Measurements from ENCODE around the gene SCFD2. TPM values are rescaled to one million over a fixed set of nuclear protein-coding genes. Genes with fewer than 3 reads are reported as not detected.

The SCFD2 gene
- total RNA-seq, 1 experiment from 2014 or later = 8.4 TPM

GRCh38 chr4:53127365-53127764 lies 238.5 kb downstream of the SCFD2 start:
- ChIA-PET POLR2A (ENCODE audit: low non-redundant PET) (no interaction called here), CTCF (no interaction called here)
- H3K27me3 ChIP-seq (replicated peaks; ENCODE audit: insufficient read depth, low read depth, low read length, poor library complexity) = no peaks in the 10 kb centered on the region

GRCh38 chr4:53126099-53126498 lies 239.8 kb downstream of the SCFD2 start:
- no peak for DNase-seq (ENCODE audit: low spot score)
- Histone ChIP-seq H3K36me3 (ENCODE audit: insufficient read depth, low read length, poor library complexity, severe bottlenecking) (no peaks in the 10 kb centered on the region), H3K4me3 (ENCODE audit: low read depth, low read length, poor library complexity, severe bottlenecking) (no peak overlapping the region), H3K27ac (ENCODE audit: low read depth, low read length, poor library complexity, severe bottlenecking) (no peak overlapping the region), H3K4me1 (ENCODE audit: insufficient read depth, low read length, poor library complexity, severe bottlenecking) (no peaks in the 10 kb centered on the region), H3K9me3 (ENCODE audit: low read depth, low read length, poor library complexity, severe bottlenecking) (no peaks in the 10 kb centered on the region), H3K27me3 (replicated peaks; ENCODE audit: insufficient read depth, low read depth, low read length, poor library complexity) (no peaks in the 10 kb centered on the region)
- no peak for TF ChIP-seq EZH2 (IDR thresholded peaks at IDR 0.05; ENCODE audit: borderline replicate concordance, low read depth, low read length, poor library complexity, severe bottlenecking)
- no peak for TF ChIP-seq CTCF (conservative IDR thresholded peaks at IDR 0.05; ENCODE audit: low read depth, low read length)
- ChIA-PET CTCF (no interaction called here), POLR2A (ENCODE audit: low non-redundant PET) (no interaction called here)
- BruUV-seq (replicated peaks) = no TSS peak
- intact Hi-C loops (cut with micrococcal nuclease; ENCODE audit: unreplicated experiment) = no loop called here

More at GRCh38 chr4:53127365-53127764, 238.5 kb downstream of the SCFD2 start:
- Histone ChIP-seq H3K4me3 (ENCODE audit: low read depth, low read length, poor library complexity, severe bottlenecking) (no peak overlapping the region), H3K4me1 (ENCODE audit: insufficient read depth, low read length, poor library complexity, severe bottlenecking) (no peaks in the 10 kb centered on the region), H3K36me3 (ENCODE audit: insufficient read depth, low read length, poor library complexity, severe bottlenecking) (no peaks in the 10 kb centered on the region), H3K9me3 (ENCODE audit: low read depth, low read length, poor library complexity, severe bottlenecking) (no peaks in the 10 kb centered on the region), H3K27ac (ENCODE audit: low read depth, low read length, poor library complexity, severe bottlenecking) (no peak overlapping the region)
- DNase-seq (ENCODE audit: low spot score) = no peak
- intact Hi-C loops (cut with micrococcal nuclease; ENCODE audit: unreplicated experiment) = no loop called here
- no peak for TF ChIP-seq EZH2 (IDR thresholded peaks at IDR 0.05; ENCODE audit: borderline replicate concordance, low read depth, low read length, poor library complexity, severe bottlenecking)
- TF ChIP-seq CTCF (conservative IDR thresholded peaks at IDR 0.05; ENCODE audit: low read depth, low read length) = no peak
- no TSS peak for BruUV-seq (replicated peaks)

DNA sequence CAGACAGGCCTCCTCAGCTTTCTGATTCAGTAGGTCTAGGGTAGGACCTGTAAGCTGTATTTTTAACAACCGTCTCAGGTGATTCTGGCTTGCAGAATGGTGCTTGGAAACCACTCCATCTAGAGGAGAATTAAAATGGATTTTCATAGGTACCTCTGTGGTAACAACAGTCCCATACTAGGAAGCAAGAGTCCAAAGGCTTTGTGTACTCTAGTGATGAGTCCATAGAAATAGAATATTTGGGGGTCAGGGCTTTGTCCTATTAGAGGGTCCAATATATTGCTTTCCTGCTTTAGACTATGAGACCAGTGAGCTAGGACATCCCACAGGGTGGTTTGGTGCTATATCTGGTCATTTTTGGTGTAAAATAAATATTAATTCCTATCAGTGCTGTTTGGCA lies 242.0 kb downstream of the SCFD2 start:
- CTCF ChIA-PET = no interaction called here
- no TSS peak for BruUV-seq (replicated peaks)

More for the DNA sequence above, 242.0 kb downstream of the SCFD2 start:
- DNase-seq (ENCODE audit: low spot score) = no peak
- intact Hi-C loops (cut with micrococcal nuclease; ENCODE audit: unreplicated experiment) = no loop called here
- Histone ChIP-seq H3K27ac (ENCODE audit: low read depth, low read length, poor library complexity, severe bottlenecking) (no peak overlapping the region), H3K27me3 (replicated peaks; ENCODE audit: insufficient read depth, low read depth, low read length, poor library complexity) (no peaks in the 10 kb centered on the region), H3K4me3 (ENCODE audit: low read depth, low read length, poor library complexity, severe bottlenecking) (no peak overlapping the region), H3K36me3 (ENCODE audit: insufficient read depth, low read length, poor library complexity, severe bottlenecking) (no peaks in the 10 kb centered on the region), H3K4me1 (ENCODE audit: insufficient read depth, low read length, poor library complexity, severe bottlenecking) (no peaks in the 10 kb centered on the region), H3K9me3 (ENCODE audit: low read depth, low read length, poor library complexity, severe bottlenecking) (no peaks in the 10 kb centered on the region)
- no peak for TF ChIP-seq CTCF (conservative IDR thresholded peaks at IDR 0.05; ENCODE audit: low read depth, low read length)
- no peak for TF ChIP-seq EZH2 (IDR thresholded peaks at IDR 0.05; ENCODE audit: borderline replicate concordance, low read depth, low read length, poor library complexity, severe bottlenecking)
- POLR2A ChIA-PET (ENCODE audit: low non-redundant PET) = no interaction called here

Data from A673 (cell line).